Nephron (organoid): Measurements from ENCODE around the gene SOCS3.

Experiments used
- H3K27ac Mint-ChIP-seq, 3 experiments: 2 replicates each; pipeline ENCODE4 v1.8.0; 2020; ENCODE audit warnings: mixed read lengths in 3 of 3, mild to moderate bottlenecking in 2 of 3, moderate library complexity in 1 of 3
- H3K27me3 Mint-ChIP-seq: 2 replicates; pipeline ENCODE4 v1.8.0; 2021; ENCODE audit warnings: low read depth, mild to moderate bottlenecking, moderate library complexity, mixed read lengths
- H3K36me3 Mint-ChIP-seq: 2 replicates; pipeline ENCODE4 v1.8.0; 2020; ENCODE audit warnings: low read depth, mixed read lengths
- H3K4me1 Mint-ChIP-seq: 2 replicates; pipeline ENCODE4 v1.8.0; 2020; ENCODE audit warnings: mixed read lengths
- H3K4me3 Mint-ChIP-seq, 3 experiments: 2 replicates each; pipeline ENCODE4 v1.8.0; 2020; ENCODE audit warnings: mild to moderate bottlenecking in 3 of 3, mixed read lengths in 3 of 3, moderate library complexity in 2 of 3
- H3K9me3 Mint-ChIP-seq: 2 replicates; pipeline ENCODE4 v1.8.0; 2020; ENCODE audit warnings: mixed read lengths
- TF ChIP-seq, protein P1 (sequence below), 3 experiments: fragments of 200-600 bp; sonication (generic); IDR thresholded peaks; one replicate each; pipeline ENCODE4 v1.5.0; 2021; ENCODE audit warnings: antibody characterized with exemption in 3 of 3; ENCODE audit not compliant: unreplicated experiment in 3 of 3

SOCS3 gene

DNA sequence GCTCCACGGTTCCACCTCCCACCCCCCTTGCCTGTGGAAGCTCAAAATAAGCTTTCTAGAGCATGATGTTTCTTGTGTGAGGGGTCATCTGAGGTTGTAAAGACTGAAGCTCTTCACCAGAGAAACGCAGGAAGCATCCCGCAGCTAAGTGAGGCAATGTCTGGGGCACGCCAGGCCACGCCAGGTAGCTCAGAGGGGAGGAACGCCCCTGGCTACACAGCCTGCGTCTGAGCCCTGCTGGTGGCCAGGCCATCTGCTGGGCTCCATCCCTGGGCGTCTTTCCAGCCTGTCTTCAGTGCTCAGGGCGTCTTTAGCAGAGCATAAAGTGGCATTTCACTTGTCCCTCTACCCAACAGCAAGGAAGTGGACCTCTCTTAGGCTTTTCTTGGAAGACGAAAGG, 15.2 kb downstream of the SOCS3 start:
- TF ChIP-seq, protein P1, sequence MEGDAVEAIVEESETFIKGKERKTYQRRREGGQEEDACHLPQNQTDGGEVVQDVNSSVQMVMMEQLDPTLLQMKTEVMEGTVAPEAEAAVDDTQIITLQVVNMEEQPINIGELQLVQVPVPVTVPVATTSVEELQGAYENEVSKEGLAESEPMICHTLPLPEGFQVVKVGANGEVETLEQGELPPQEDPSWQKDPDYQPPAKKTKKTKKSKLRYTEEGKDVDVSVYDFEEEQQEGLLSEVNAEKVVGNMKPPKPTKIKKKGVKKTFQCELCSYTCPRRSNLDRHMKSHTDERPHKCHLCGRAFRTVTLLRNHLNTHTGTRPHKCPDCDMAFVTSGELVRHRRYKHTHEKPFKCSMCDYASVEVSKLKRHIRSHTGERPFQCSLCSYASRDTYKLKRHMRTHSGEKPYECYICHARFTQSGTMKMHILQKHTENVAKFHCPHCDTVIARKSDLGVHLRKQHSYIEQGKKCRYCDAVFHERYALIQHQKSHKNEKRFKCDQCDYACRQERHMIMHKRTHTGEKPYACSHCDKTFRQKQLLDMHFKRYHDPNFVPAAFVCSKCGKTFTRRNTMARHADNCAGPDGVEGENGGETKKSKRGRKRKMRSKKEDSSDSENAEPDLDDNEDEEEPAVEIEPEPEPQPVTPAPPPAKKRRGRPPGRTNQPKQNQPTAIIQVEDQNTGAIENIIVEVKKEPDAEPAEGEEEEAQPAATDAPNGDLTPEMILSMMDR (IDR thresholded peaks at IDR 0.05; ENCODE audit: unreplicated experiment in 3 of 3) = no peak
- no peaks in the 10 kb centered on the region for H3K9me3 Mint-ChIP-seq
- H3K36me3 Mint-ChIP-seq = no peaks in the 10 kb centered on the region
- H3K27ac Mint-ChIP-seq = peak overlapping the region in 2 of 3 experiments; percentile 15 to 41
- H3K4me3 Mint-ChIP-seq = no peak overlapping the region
- no peaks in the 10 kb centered on the region for H3K27me3 Mint-ChIP-seq
- peaks cover 40% of the 10 kb centered on the region for H3K4me1 Mint-ChIP-seq

DNA sequence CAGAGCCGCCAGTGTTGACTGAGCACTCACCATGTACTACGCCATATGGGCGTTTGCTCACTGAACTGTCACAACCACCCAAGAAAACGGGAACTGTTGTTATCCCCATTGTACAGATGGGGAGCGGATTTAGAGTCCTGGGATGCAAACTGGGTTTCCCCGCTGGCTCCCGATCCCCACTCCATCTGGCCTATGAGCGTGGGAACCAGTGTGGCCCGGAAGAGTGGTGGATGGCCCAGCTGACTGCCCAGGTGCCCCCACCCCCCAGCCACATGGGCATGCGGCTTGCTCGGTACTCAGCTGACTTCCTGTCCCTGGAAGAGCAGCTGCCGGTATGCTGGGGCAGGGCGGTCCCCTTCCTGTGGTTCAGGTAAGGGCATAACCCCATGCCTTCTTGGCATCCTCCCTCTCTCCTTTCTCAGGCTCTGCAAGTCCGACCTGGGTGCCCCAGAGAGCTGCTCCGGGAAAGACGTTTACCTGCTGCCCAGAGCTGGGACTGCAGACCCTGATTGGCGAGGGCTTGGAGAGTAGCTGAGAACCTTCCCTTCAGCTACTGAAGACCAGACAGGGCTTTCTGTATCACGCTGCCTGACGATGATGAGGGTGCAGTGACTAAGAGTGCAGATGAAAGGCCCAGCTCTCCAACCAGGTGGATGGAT, 16.2 kb downstream of the SOCS3 start:
- TF ChIP-seq, protein P1 (IDR thresholded peaks at IDR 0.05; ENCODE audit: unreplicated experiment in 3 of 3) = no peak
- Mint-ChIP-seq H3K4me3 (no peak overlapping the region), H3K27ac (peak overlapping the region in 2 of 3 experiments; percentile 94), H3K27me3 (no peaks in the 10 kb centered on the region), H3K9me3 (no peaks in the 10 kb centered on the region), H3K36me3 (no peaks in the 10 kb centered on the region), H3K4me1 (peaks cover 41% of the 10 kb centered on the region)

DNA sequence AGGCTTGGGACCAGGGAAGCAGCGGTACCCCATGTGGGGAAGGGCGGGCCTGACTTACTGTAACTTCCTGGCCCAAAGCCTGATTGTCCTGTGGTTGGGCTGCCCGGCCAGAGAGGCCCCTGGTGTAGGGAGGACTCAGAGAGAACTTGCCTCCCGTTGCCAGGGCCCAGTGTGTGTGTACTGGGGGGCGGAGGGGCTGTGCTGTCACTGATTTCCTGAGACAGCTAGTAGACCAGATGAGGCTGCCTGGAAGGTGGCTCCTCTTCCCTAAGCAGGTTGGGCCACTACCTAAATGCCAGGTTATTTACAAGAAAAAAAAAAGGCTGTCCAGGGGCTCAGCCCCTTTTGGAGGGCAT, 16.7 kb downstream of the SOCS3 start:
- Mint-ChIP-seq H3K27ac (peak overlapping the region; percentile 40 to 94 (median 94)), H3K36me3 (no peaks in the 10 kb centered on the region), H3K27me3 (no peaks in the 10 kb centered on the region), H3K9me3 (no peaks in the 10 kb centered on the region), H3K4me1 (peaks cover 38% of the 10 kb centered on the region), H3K4me3 (peak overlapping the region; percentile 64 to 66 (median 65))
- TF ChIP-seq, protein P1 (IDR thresholded peaks at IDR 0.05; ENCODE audit: unreplicated experiment in 3 of 3) = no peak

DNA sequence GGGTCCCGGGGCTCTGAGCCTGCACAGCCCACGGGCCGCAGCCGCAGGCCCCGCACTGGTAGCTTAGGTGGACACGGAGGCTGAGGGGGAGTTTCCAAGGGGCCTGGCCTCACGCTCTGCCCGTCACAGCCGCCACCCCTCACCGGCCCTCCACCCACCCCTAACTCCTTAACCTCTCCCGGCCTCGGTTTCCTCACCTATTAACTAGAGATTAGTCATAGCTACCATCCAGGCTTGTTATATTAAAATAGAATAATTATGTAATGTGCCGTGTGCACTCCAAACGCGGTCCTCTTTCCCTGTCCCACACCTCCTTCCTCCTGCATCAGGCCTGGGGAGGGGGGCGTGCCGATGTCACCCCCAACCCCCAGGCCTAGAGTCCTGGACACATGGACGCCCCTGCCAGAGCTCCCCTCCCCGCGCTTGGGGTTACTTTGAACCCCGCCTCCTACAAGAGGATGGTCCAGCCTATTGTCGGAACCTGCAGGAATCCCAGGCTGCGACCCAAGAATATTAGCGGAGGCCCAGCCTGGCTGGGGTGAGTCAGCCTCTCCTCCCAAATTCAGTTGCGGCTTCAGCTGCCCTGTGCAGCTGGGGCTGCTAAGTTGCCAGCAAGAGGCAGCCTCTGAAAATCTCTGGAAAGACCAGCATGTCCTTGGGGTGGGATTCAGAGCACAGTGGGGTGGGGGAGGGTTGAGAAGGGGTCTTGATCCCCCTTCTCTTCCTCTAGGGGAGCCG, 17.3 kb downstream of the SOCS3 start:
- Mint-ChIP-seq H3K27me3 (peaks cover 2% of the 10 kb centered on the region), H3K36me3 (no peaks in the 10 kb centered on the region), H3K4me1 (peaks cover 37% of the 10 kb centered on the region), H3K27ac (peak overlapping the region; percentile 40 to 94 (median 94)), H3K4me3 (peak overlapping the region; percentile 64 to 66 (median 65)), H3K9me3 (no peaks in the 10 kb centered on the region)
- TF ChIP-seq, protein P1 (IDR thresholded peaks at IDR 0.05; ENCODE audit: unreplicated experiment in 3 of 3) = no peak

- TF ChIP-seq, protein P1 (IDR thresholded peaks at IDR 0.05; ENCODE audit: unreplicated experiment in 3 of 3) = no peak
- H3K36me3 Mint-ChIP-seq = no peaks in the 10 kb centered on the region
- H3K27ac Mint-ChIP-seq = no peak overlapping the region
- no peaks in the 10 kb centered on the region for H3K9me3 Mint-ChIP-seq
- H3K4me1 Mint-ChIP-seq = peaks cover 31% of the 10 kb centered on the region
- peak overlapping the region in 1 of 3 experiments; percentile 38 for H3K4me3 Mint-ChIP-seq
- H3K27me3 Mint-ChIP-seq = peaks cover 4% of the 10 kb centered on the region
Measured at GRCh38 chr17:78341559-78342448, 18.1 kb downstream of the SOCS3 start.
